ENCODE measurements around the gene TTC3.
"Not testable (repeated sequence)": the region's sequence is repeated elsewhere in the genome, so short reads cannot be mapped to it uniquely, and the experiment has no call there.

The TTC3 gene

GRCh38 chr21:37193676-37194075 lies 120.6 kb downstream of the TTC3 start:
- no peak for DNase-seq (ENCODE audit: low spot score)

GRCh38 chr21:37195059-37195458 lies 122.0 kb downstream of the TTC3 start:
- no peak for DNase-seq (ENCODE audit: low spot score)

DNA sequence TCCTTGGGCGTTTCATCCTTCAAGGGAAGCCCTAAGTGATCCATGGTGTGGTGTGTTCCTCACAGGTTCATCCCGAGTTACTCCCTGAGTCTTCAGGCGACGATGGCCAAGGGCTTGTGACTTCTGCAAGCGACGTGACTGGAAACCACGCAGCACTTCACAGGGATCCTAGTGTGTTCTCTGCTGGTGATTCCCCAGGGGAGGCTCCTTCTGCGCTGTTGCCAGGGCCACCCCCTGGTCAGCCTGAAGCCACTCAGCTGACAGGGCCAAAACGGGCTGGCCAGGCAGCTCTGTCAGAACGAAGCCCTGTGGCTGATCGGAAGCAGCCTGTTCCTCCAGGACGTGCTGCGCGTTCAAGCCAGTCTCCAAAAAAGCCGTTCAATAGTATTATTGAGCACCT lies 122.6 kb downstream of the TTC3 start:
- no peak for DNase-seq (ENCODE audit: low spot score)

DNA sequence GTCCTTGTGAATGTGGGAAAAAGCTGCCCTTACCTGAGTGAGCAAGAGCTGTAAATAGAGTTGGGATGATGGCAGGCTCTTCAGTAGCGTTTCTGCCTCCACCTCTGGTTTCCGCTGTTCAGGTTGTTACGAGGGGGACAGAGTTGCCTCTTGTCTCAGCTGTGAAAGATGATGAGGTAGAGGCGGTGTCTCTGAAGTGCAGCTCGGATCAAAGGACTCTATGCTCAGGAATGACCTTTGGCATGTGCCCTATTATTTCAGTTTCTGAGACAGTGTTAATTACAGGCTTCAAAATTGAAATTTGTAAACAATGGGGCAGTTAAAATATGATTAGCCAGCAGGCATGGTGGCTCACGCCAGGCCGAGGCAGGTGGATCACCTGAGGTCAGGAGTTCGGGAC lies 123.8 kb downstream of the TTC3 start:
- no peak for DNase-seq (ENCODE audit: low spot score)

DNA sequence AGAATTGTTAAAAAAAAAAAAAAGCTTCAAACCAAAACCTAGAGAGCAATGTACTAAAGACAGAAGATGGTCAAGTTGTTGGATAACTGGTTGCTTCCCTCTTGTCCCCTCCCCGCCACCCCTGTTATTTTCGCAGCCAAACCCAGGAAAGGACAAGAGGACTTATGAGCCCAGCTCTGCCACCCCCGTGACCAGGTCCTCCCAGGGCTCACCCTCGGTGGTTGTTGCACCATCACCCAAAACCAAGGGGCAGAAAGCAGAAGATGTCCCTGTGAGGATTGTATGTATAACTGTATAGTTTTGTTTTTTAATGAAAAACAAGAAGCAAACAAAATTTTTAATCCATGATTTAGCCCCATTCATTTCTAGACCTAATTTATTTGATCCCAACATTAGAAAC lies 124.7 kb downstream of the TTC3 start:
- DNase-seq (ENCODE audit: low spot score) = no peak

DNA sequence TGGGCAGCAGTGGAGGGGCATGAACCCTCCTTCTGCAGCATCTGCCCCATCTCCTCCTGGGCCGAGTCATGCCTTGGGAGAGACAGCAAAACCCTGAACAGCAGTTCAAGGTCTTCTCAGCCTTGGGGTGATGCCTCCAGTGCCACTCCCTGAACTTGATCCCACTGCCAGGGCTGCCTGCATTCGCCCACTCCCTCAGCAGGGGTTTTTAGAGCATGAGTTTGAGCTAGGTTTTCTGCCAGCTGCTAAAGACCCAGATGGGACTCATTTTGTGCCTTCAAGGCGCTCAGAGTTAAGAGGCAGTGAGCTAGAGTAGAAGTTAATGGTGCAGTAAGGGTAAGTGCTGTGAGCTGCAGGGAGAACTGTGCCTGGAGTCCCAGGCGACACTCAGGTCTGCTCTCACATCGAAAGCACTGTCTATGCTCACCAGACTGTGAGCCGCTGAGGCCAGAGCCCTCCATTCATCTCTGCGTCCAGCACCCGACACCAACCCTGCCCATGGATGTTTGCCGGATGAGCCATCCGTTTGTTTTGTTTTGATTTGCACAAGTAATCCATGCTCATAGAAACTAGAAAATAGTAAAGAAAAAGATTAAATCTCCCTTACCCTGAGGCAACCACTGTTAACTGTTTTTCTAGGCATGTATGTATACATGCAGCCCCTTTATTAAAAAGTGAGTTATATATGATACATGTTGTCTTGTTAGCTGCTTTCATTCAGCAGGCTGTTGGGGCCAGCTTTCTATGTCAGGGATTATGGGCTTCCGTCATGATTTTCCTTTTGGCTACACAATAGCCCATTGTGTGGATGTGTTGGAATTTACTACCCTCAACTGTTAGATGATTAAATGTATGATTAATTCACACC lies 126.2 kb downstream of the TTC3 start:
- no peak for DNase-seq (ENCODE audit: low spot score)

- DNase-seq (ENCODE audit: low spot score) = no peak
Observed at GRCh38 chr21:37200641-37201480, 127.8 kb downstream of the TTC3 start.

DNA sequence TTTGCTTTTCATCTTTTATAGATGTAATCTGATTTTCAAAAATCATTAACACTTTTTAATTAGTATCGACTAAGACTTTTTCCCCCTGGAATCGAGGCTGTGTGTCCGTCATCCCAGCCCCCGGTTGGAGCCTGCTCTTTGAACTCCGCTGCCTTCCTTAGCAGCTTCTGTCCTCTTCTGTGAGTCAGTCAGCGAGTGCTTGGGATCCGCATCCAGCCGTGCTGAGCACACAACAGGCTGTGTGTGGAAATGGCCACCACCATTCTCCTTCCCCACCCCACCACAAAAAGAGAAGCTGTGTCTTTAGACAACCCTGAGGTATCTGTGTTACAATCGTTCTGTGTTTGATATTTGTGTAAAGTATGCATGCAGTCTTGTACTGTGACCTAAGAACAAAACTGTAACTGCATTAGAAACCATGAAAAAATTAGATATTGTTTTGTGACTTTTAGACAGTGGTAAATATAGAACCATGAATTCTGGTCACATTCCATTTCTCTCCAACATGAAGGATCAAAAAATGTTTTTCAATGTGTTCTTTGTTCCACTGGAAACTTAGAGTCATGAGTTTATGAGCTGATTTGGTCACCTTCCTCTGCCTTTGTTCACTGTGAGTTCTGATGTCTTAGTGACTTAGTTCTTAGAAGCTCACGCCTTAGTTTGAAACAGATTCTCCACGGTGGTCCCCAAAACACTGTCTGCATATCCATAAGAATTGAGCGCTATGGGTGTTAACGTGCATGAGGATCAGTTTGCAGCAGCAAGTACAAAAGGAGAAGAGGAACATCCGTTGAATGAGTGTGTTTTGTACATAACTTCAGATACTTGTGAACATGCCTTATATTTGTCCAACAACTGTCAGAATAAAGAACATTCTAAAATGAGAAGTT lies 129.4 kb downstream of the TTC3 start:
- DNase-seq (ENCODE audit: low spot score) = no peak

- DNase-seq (ENCODE audit: low spot score) = no peak
Observed at GRCh38 chr21:37204580-37204979, 131.5 kb downstream of the TTC3 start.

DNA sequence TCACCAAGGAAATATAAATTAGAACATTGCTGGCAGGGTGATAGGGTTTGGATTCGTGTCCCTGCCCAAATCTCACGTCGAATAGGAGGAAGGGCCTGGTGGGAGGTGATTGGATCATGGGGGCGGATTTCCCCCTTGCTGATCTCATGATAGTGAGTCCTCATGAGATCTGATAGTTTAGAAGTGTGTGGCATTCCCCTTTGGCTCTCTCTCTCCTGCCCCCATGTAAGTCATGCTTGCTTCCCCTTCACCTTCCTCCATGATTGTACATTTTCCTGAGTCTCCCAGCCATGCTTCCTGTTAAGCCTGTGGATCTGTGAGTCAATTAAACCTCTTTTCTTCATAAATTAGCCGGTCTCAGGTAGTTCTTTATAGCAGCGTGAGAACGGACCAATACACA lies 133.4 kb downstream of the TTC3 start:
- no peak for DNase-seq (ENCODE audit: low spot score)

DNA sequence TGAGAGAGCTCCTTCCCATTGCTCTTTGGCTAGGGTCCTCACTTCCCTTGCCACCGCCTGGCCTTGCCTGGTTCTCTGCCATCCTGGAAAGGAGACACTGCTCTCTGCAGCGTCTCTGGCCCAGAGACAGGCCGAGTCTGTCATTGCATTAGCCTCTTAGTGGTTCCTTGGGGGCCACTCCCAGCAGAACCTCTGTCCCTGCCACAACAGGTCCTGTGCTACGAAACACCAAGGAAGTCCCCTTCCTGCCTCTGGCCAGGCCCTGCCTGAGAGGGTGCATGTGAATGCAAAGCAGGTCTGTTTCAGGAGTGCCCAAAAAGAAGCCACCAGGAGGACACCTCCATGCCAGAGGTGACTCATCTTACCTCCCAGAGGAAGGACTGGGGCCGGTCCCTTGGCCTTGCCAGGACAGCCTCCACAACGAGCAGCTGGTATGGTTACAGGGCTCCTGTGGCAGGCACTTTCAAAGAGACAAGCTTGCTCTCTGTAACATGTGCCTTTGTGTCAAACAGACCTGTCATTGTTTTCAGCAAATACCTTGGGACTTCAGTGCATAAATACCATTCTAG lies 134.5 kb downstream of the TTC3 start:
- DNase-seq (ENCODE audit: low spot score) = peak; percentile 39

DNA sequence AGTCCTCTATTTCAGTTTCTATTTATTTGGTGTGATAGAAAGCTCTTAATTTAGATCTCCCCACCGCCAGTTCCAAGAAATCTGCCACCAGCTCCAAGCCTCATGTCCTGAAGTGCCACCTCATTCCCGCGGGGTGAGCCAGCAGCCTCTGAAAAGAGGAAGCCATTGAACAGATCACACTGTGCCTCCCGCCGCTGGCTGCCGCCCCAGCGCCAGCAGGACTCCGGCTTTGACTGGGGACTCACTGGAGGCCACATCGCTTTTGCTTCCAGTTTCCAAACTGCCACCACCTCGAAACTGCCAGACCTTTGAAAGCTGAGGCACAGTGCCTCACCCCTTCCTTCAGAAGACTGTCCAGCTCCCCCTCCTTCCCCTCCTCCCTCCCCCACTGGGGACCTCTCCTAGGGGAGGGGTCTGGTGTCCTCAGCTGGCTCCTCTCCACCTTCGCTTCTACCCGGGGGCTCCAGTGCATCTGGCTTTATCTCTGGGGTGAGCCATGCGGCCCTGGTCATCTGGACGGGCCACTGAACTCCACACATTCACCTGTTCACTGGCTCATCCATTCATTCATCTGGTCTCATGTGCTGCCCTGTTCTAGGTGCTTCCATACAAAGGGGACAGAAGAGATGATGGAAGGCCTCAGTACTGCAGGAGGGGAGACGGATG lies 135.1 kb downstream of the TTC3 start:
- no peak for DNase-seq (ENCODE audit: low spot score)

- DNase-seq (ENCODE audit: low spot score) = no peak
Observed at GRCh38 chr21:37208741-37209225, 135.7 kb downstream of the TTC3 start.

DNA sequence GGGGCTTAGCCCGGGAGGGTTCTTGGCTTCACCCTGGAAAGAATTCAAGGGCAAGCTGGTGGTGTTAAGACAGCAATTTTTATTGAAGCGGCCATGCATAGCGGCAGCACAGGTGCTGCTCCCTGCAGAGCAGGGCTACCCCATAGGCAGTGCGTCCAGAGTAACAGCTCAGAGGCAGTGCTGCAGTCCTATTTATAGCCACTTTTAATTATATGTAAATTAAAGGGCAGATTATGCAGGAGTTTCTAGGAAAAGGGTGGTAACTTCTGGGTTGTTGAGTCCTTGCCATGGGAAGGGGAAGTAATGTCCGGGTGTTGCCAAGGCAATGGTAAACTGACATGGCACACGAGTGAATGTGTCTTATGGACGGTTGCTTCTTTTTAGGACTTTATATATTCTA lies 137.1 kb downstream of the TTC3 start:
- DNase-seq (ENCODE audit: low spot score) = no peak

DNA sequence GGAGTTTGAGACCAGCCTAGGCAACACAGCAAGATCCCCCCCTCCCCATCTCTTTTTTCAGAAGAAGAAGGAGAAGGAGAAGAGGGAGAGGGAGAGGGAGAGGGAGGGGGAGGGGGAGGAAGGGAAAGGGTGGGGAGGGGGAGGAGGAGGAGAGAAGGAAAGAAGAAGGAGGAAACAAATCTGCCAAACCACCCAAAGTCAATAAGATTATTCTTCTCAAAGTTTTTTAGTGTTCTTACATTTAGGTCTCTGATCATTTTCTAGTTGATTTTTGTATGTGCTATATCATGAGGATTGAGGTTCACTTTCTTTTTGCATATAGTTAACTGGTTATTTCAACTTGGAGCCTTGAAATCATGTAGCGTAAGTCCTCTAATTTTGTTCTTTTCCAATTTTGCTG lies 137.7 kb downstream of the TTC3 start:
- DNase-seq (ENCODE audit: low spot score) = no peak

DNA sequence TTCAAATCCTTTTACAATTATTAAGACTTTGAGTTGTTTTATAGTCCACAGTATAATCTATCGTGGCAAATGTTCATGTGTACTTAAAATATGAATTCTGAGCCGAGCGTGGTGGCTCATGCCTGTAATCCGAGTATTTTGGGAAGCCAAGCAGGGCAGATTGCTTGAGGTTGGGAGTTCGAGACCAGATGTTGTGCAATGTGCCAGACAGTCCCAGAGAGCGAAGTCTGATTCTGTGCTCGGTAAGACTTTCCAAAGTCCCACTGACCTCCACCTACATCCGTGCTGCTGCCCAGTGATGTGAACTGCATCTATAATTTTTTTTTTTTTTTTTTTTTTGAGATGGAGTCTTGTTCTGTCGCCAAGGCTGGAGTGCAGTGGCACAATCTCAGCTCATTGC lies 141.9 kb downstream of the TTC3 start:
- no peak for DNase-seq (ENCODE audit: low spot score)

- no peak for DNase-seq (ENCODE audit: low spot score)
Observed at GRCh38 chr21:37219761-37220432, 146.8 kb downstream of the TTC3 start.

- DNase-seq (ENCODE audit: low spot score) = no peak
Observed at GRCh38 chr21:37220433-37220980, 147.5 kb downstream of the TTC3 start.

DNA sequence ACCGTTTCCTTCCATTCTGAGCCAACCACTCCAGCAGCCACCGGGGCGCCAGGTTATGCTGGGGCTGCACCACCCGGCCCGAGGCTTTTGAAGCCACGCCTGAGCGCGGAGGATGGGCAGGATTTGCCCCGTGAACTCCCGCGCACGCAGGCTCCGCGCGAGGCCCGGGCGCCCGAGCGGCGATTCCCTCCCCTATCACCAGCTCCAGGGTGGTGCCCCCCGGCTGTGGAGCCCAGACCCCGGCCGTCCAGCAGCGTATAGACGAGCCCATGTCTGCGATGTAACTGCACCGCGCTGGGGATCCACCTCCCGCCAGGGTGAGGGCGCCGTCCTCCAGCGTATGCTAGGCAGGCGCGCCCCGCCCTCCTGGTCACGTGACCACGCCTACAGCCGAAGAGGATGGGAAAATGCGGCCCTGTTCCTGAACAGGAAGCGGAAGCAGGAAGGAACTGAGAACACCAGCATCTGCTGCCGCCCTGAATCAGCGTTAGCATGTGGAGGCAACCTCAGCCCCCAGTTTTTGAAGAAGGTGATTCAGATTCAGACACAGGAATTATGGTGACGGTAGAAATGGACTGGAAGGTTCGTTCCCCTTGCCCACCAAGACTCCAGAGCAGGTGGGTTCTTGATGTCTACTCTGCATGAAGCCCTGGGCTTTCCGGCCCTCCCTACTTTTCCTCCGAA lies 148.1 kb downstream of the TTC3 start:
- DNase-seq (ENCODE audit: low spot score) = peak; percentile 82

DNA sequence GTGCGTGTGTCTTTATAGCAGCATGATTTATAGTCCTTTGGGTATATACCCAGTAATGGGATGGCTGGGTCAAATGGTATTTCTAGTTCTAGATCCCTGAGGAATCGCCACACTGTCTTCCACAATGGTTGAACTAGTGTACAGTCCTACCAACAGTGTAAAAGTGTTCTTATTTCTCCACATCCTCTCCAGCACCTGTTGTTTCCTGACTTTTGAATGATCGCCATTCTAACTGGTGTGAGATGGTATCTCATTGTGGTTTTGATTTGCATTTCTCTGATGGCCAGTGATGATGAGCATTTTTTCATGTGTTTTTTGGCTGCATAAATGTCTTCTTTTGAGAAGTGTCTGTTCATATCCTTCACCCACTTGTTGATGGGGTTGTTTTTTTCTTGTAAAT lies 149.2 kb downstream of the TTC3 start:
- not testable (repeated sequence) for DNase-seq (ENCODE audit: low spot score)
